ENCODE results near the gene AFG1L. TPM values are rescaled to one million over a fixed set of nuclear protein-coding genes. Genes with fewer than 3 reads are reported as not detected.
"Not testable (repeated sequence)": the region's sequence is repeated elsewhere in the genome, so short reads cannot be mapped to it uniquely, and the experiment has no call there.

Gene AFG1L
- 2.6 and 3.3 TPM in 2 replicates for total RNA-seq

DNA sequence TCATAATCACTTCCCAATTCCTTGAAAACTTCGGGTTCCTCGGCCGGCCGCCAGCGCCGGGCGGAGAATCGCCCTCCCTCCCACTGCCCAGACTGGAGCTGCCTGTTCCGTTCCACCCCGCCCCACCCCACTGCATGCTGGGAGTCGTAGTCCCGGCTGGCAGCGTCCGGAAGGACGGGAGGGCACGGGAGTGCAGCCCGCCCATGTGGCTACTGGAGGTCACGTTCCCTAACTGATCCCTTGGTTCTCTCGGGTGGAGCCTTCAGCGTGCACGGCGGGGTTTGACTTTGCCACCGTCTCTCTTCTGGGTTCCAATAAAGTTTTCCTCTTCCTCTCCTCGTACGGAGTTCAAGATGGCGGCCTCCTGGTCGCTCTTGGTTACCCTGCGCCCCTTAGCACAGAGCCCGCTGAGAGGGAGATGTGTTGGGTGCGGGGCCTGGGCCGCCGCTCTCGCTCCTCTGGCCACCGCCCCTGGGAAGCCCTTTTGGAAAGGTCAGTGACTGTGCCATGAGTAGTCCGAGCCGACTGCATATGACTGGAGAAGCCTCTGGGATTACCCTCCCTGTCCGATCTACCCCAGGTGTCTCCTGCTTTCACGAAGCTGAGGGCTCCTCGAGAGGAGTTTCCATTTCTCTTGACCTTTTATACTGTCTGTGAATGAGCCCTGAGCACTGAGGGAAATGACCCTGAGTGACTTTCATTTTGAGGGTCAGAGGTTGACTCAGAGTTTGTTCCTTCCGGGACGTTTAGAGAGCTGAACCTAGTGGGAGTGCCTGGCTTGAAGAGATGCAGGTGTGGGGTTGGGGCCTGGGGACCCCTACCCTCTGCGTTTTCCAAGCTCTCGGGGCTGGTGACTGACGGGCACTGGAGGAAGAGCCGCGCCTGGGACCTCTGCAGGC, at the start of gene AFG1L:
TSS of gene AFG1L (plus strand) at position 328 of the 899 bp plus-strand sequence. CDS start at position 354, 26 bp downstream.
- no peak for FAIRE-seq
- peak; percentile 81 for DNase-seq (ENCODE audit: low read depth)
- TF ChIP-seq, protein P1, sequence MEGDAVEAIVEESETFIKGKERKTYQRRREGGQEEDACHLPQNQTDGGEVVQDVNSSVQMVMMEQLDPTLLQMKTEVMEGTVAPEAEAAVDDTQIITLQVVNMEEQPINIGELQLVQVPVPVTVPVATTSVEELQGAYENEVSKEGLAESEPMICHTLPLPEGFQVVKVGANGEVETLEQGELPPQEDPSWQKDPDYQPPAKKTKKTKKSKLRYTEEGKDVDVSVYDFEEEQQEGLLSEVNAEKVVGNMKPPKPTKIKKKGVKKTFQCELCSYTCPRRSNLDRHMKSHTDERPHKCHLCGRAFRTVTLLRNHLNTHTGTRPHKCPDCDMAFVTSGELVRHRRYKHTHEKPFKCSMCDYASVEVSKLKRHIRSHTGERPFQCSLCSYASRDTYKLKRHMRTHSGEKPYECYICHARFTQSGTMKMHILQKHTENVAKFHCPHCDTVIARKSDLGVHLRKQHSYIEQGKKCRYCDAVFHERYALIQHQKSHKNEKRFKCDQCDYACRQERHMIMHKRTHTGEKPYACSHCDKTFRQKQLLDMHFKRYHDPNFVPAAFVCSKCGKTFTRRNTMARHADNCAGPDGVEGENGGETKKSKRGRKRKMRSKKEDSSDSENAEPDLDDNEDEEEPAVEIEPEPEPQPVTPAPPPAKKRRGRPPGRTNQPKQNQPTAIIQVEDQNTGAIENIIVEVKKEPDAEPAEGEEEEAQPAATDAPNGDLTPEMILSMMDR (IDR thresholded peaks at IDR 0.05; ENCODE audit: insufficient read depth, low read length, severe bottlenecking) = no peak

DNA sequence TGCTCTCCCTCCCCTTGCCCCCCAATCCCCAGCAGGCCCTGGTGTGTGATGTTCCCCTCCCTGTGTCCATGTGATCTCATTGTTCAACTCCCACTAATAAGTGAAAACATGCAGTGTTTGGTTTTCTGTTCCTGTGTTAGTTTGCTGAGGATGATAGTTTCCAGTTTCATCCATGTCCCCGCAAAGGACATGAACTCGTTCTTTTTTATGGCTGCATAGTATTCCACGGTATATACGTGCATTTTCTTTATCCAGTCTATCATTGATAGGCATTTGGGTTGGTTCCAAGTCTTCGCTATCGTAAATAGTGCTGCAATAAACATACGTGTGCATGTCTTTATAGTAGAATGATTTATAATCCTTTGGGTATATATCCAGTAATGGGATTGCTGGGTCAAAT, 49.8 kb upstream of the AFG1L start:
- not testable (repeated sequence) for FAIRE-seq; H3K36me3 ChIP-seq (ENCODE audit: control insufficient read depth, insufficient read depth, low read length); H3K27me3 ChIP-seq (ENCODE audit: control insufficient read depth, insufficient read depth, low read length); H3K4me3 ChIP-seq (ENCODE audit: low read depth, low read length); DNase-seq (ENCODE audit: low read depth)

More for the DNA sequence above, at the start of gene AFG1L:
- Histone ChIP-seq H3K27me3 (ENCODE audit: control insufficient read depth, insufficient read depth, low read length) (no peaks in the 10 kb centered on the region), H3K4me3 (ENCODE audit: low read depth, low read length) (peak within 1 kb of the TSS; percentile 85), H3K36me3 (ENCODE audit: control insufficient read depth, insufficient read depth, low read length) (no peaks in the 10 kb centered on the region)

DNA sequence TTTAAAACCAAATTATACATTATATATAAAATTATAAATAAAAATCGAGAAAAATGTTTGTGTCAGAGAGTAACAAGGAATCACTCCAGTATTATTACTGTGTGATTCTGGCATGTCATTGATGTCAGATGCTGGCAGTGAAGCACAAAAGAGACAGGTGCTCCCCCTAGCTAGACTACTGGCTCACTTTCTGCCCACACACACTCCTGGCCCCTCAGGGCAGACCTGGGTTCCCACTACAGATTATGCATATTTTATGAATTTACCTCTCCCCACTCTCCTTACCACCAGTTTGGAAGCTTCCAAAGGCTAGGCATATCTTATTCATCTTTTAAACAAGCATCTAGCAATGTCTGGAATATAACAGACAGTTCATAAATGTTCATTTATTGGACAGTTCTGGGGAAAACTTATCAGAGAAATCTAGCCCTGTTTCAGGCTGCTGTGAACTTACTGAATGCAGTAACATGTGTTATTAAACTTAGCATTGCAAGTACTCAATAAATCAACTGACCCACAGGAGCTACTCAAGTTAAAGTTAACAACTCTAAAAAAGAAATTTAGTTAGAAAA, 46.8 kb upstream of the AFG1L start:
- DNase-seq (ENCODE audit: low read depth) (no peak), FAIRE-seq (no peak)
- no peaks in the 10 kb centered on the region for H3K27me3 ChIP-seq (ENCODE audit: control insufficient read depth, insufficient read depth, low read length)
- TF ChIP-seq, protein P1 (IDR thresholded peaks at IDR 0.05; ENCODE audit: insufficient read depth, low read length, severe bottlenecking) = no peak
- H3K36me3 ChIP-seq (ENCODE audit: control insufficient read depth, insufficient read depth, low read length) = peaks cover 3% of the 10 kb centered on the region
- no peak overlapping the region for H3K4me3 ChIP-seq (ENCODE audit: low read depth, low read length)

DNA sequence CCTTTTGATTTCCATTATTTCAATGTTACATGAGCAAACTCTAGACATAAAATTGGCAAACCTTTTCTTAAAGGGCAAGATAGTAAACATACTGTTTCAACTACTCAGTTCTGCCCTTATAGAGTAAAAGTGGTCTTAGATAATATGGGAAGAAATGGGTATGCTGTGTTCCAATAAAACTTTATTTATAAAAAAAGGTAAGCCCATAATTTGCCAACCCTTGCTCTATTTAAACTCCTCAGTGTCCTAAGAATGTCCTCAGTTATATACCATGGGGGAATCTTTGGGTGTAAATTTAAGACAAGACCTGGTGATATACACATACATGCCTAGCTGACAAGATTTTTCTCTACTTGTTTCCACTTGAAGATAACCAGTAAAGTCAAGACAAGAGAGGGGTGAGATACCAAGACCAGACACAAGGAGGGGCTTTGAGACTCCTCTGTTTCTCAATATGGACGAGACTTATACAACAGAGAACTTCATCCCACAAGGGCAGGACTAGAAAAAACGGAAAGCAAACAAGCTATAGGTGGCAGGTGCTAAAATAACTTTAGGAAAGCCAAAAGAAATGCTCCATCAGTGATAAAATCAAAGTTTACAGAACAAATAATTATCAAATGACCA, 44.5 kb upstream of the AFG1L start:
- peak; percentile 4 for DNase-seq (ENCODE audit: low read depth)
- no peak for FAIRE-seq
- TF ChIP-seq, protein P1 (IDR thresholded peaks at IDR 0.05; ENCODE audit: insufficient read depth, low read length, severe bottlenecking) = no peak
- Histone ChIP-seq H3K36me3 (ENCODE audit: control insufficient read depth, insufficient read depth, low read length) (no peaks in the 10 kb centered on the region), H3K4me3 (ENCODE audit: low read depth, low read length) (no peak overlapping the region), H3K27me3 (ENCODE audit: control insufficient read depth, insufficient read depth, low read length) (no peaks in the 10 kb centered on the region)

DNA sequence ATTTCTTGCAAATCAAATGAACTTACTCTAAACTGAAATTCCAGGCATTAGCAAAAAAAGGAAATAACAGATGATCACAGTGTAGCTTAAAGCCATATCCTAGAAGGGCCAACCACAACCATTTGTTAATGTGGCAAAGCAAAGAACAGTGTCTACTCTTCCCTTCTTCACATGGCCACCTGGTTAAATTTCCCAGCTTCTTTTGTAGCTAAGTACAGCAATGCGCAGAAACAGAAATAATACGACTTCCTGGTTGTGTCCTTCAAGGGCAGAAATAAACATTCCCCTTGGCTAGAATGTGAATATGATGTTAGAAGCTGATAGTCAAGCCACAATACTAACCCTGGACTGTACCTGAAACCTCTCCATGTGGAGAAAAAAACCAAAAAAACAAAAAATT, 43.6 kb upstream of the AFG1L start:
- no peaks in the 10 kb centered on the region for H3K27me3 ChIP-seq (ENCODE audit: control insufficient read depth, insufficient read depth, low read length)
- TF ChIP-seq, protein P1 (IDR thresholded peaks at IDR 0.05; ENCODE audit: insufficient read depth, low read length, severe bottlenecking) = no peak
- FAIRE-seq (no peak), DNase-seq (ENCODE audit: low read depth) (no peak)
- no peak overlapping the region for H3K4me3 ChIP-seq (ENCODE audit: low read depth, low read length)
- no peaks in the 10 kb centered on the region for H3K36me3 ChIP-seq (ENCODE audit: control insufficient read depth, insufficient read depth, low read length)

DNA sequence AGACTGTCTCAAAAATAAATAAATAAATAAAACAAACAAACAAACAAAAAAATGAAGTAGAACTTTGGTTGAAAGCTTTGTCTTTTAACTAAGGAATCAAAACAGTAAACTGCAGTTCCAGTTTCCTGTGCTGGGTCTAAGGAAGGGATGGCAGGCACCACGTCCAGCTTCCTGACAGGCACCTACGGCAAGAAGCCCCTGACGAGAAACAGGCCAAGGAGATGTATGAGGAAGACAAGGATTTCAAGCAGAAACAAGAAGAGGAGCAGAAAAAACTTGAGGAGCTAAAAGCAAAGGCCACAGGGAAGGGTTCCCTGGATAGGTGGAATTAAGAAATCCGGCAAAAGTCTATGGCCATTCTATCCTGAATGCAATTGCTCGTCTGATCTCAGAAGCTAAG, 42.8 kb upstream of the AFG1L start:
- TF ChIP-seq, protein P1 (IDR thresholded peaks at IDR 0.05; ENCODE audit: insufficient read depth, low read length, severe bottlenecking) = no peak
- no peaks in the 10 kb centered on the region for H3K36me3 ChIP-seq (ENCODE audit: control insufficient read depth, insufficient read depth, low read length)
- FAIRE-seq (no peak), DNase-seq (ENCODE audit: low read depth) (no peak)
- H3K27me3 ChIP-seq (ENCODE audit: control insufficient read depth, insufficient read depth, low read length) = no peaks in the 10 kb centered on the region
- no peak overlapping the region for H3K4me3 ChIP-seq (ENCODE audit: low read depth, low read length)
